ENCODE results near the gene AFF2.
"Not testable (repeated sequence)": the region's sequence is repeated elsewhere in the genome, so short reads cannot be mapped to it uniquely, and the experiment has no call there.

The AFF2 gene

GRCh38 chrX:148643460-148643859 lies 143.0 kb downstream of the AFF2 start:
- no peak for DNase-seq (ENCODE audit: low read depth)

DNA sequence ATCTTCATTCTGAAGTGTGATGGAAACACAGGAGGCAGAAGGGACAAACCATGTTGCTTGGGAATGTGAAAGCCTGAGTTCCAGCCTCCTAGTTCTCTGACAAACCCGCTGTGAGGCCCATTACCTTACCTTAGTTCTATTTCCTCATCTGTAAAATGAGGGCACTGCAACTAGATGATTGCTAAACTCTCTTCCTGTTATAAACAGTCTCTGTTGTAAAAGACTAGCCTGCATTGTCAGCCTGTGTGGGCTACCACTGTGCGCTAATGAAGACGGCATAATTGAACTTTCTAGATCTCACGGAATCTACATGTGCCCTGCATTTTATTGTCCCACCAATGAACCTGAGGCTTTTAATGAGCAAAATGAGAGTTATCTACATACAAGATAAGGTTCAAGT lies 147.2 kb downstream of the AFF2 start:
- DNase-seq (ENCODE audit: low read depth) = no peak

DNA sequence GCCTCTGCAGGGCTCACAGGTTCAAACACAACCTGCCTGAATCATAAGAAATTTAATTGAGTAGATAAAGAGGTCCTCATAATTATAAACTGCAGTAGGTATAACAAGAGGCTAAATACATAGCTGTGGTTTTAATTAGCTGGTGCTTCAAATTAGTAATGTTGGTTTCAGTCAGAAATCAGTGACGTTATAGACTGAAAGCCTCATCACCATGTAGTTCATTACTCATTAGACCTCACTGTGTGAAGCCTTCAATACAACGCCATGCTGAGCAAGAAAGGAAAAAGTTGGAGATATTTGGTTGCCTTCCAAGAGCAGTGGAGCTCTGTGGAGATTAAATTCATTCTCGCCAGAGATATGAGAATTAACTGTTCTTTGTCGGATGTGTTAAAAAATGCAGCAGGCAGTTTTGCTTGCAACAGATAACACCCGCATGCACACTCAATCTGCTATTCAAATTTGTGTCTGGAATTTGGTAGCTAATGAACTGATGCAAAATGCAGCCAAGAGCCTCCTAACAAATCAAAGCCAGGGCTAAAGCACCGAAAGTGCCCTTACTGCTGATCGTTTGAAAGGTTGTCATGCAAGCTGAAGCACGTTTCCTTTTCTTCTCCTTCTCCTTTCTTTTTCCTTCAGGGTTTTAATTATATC lies 148.9 kb downstream of the AFF2 start:
- DNase-seq (ENCODE audit: low read depth) = no peak

GRCh38 chrX:148658115-148658730 lies 157.8 kb downstream of the AFF2 start:
- DNase-seq (ENCODE audit: low read depth) = no peak

DNA sequence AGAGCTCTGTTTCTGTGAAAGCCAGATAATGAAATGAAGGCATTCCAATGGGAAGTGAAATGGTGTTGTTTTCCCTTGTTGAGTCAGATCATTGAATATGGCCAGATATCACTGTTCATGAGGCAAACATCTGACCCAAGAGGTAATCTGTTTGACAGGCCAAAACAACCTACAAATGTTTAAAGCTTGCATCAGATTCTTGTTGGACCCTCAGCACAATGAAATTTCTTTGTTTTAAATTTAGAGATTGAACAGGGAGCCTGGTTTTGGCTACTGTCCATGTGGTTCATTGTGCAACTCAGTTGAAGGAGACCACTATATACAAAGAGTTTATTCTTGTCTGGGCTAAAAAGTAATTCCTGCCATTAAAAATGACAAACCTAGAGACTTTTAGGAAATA lies 159.1 kb downstream of the AFF2 start:
- no peak for DNase-seq (ENCODE audit: low read depth)

DNA sequence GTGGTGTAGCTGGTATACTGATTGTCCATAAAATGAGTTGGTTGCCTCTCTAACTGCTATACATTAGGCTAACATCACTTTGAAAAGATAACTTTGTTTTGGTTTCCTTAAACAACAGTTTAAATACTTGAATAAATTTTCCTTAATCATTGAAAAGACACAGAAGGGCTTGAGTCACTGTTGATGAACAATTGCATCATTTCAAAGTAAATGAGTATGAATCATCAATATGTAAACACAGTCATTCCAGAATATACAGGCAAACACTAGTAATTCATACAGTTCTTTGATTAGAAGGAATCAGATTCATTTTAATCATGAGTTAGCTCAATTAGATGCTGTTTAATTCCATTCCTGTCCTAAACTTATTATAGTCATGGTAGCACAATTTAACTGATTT lies 160.6 kb downstream of the AFF2 start:
- no peak for DNase-seq (ENCODE audit: low read depth)

- DNase-seq (ENCODE audit: low read depth) = no peak
Measured at GRCh38 chrX:148662014-148662413, 161.6 kb downstream of the AFF2 start.

DNA sequence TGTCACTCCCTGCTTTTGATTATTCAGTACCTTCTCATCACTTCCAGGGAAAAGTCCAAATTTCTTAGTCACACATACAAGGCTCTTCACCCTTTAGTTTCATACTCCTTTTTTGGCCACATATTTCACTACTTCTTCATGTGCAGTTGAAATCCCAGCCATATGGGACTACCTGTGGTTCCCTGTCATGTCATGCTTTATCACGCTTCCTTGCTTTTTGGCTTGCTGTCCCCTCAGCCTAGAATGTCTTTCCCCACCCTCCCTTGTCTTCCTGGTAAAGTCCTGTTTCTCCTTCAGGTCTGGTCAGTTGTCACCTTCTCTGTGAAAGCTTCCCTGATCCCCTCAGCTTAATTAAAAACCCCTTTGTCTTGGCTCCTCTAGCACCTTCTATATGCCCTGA lies 163.8 kb downstream of the AFF2 start:
- DNase-seq (ENCODE audit: low read depth) = no peak

DNA sequence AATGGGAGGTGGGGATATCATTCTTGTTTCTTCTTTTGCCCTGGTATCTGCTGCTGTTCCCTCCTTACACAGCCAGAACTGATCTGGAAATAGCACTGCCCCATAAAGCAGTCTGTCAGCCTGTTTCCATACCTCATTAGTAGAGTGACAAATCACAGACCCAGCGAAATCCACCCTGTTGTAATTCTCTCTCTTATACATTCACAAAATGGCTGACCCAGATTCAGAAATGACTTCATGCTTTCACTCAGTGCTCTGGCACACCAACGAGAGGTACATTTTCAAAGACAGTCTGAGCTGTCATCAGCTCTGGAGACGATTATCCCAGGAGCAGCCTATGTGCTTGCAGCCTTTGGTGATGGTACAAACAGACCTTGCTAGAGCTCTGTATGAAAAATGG lies 164.6 kb downstream of the AFF2 start:
- DNase-seq (ENCODE audit: low read depth) = no peak

- not testable (repeated sequence) for DNase-seq (ENCODE audit: low read depth)
Measured at GRCh38 chrX:148669175-148669574, 168.8 kb downstream of the AFF2 start.

DNA sequence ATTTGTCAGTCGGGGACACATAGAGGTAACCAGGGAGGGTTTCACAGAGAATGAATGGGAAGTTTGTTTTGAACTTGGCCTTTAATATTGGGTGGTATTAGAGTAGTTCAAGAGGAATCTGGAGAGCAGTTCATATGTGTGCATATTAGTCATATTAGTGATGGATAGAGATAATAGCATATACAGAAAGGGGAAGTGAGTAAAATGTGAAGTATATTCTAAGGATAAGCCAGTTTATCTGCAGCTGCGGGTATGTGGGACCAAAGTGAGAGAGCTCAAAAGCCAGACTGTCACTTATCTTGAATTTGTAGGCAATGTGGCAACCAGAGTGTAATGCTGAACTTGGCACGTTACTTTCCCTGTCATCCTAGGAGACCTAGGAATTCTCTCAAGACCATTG lies 169.9 kb downstream of the AFF2 start:
- no peak for DNase-seq (ENCODE audit: low read depth)

DNA sequence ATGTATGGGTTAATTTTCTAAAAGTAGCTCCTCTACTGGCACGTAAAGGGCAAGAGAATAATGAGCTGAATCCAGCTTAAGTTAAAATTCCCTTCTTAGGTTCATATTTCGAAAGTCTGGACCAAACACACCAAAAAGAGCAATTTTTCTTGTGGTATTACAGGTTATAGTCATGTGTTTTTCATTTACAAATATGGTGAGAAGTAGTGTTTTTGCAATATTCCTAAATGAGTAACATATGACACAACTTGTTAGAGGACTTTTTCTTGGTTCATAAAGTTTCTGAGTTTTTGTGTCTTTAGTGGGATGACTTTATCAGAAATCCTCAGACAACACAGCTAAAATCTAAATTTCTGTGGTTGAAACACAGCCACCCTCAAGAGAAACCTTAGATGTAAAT lies 172.1 kb downstream of the AFF2 start:
- DNase-seq (ENCODE audit: low read depth) = no peak

GRCh38 chrX:148681605-148682004 lies 181.2 kb downstream of the AFF2 start:
- DNase-seq (ENCODE audit: low read depth) = no peak

GRCh38 chrX:148682206-148682605 lies 181.8 kb downstream of the AFF2 start:
- DNase-seq (ENCODE audit: low read depth) = no peak

DNA sequence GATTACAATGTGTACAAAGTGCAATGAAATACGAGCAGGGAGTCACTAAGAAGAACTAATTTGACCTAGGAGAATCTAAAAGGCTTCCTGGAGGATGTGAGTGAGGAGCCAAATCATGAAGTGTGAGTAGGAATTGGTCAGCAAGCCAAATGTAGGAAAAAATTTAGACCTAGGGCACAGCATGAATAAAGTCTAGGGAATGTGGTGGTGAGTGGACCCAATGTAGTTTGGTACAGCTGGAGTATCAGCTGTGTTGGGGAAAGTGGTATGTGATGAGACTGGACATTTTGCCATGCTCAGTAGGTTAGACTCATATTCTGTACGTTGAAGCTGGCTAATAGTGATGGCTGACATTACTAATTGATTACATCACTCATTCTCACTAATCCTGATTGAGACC lies 191.0 kb downstream of the AFF2 start:
- no peak for DNase-seq (ENCODE audit: low read depth)

DNA sequence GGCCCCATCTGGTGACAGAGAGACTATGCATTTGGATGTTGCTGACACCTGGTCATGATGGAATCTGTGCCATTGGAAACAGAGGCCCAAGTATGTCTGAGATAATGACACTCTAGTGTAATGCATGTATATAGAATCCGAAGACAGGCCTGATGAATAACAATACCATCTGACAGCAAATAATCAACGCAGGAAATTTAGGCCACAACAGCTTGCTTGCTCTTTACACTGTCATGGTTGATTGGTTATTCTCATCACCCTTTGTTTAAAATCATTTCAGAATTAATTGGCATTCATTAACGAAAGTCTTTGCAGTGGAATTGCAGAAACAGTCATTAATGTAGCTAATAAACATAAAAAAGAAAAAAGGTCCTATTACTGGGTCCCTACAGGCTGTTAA lies 194.8 kb downstream of the AFF2 start:
- no peak for DNase-seq (ENCODE audit: low read depth)

- no peak for DNase-seq (ENCODE audit: low read depth)
Measured at GRCh38 chrX:148698221-148698620, 197.8 kb downstream of the AFF2 start.

GRCh38 chrX:148700021-148700420 lies 199.6 kb downstream of the AFF2 start:
- DNase-seq (ENCODE audit: low read depth) = no peak

GRCh38 chrX:148713981-148714380 lies 213.6 kb downstream of the AFF2 start:
- DNase-seq (ENCODE audit: low read depth) = no peak

- no peak for DNase-seq (ENCODE audit: low read depth)
Measured at GRCh38 chrX:148715361-148715760, 214.9 kb downstream of the AFF2 start.

DNA sequence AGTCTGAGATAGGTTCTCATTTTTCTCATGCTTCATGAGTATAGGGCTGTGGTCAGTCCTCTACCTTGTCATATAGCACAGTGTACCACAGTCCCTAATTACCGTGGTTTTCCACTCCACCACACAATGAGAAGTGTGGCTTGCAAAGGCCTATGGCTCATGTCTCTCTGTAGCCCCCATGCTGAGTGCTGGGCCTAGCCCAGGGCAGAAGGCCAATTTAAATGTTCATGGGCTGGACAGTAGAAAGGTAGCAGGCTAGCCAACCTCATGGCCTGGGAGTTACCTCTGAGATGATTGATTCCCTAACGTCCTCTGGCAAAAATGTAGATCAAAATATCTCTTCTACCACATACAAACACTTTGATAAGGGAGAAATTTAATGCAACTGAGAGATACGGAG lies 222.5 kb downstream of the AFF2 start:
- DNase-seq (ENCODE audit: low read depth) = no peak

DNA sequence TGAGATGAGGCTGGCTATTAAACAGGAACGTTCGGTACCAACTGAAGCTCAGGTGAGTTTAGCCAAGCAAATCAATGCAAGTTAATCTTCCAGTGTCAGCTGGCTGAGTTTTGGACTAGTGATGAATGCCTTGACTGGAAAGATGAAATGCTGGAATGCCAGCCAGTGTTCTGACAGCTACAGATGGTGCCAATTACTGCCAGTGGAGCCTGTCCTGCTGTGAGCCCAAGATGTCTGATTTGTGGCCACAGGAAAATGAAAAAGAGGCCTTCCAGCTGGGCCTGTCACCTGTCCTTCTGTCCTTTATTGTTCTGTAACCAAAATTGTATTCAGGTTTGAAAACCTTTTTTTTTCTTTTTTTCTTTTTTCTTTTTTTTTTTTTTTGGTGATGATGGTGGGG lies 223.1 kb downstream of the AFF2 start:
- no peak for DNase-seq (ENCODE audit: low read depth)

GRCh38 chrX:148728901-148729300 lies 228.5 kb downstream of the AFF2 start:
- no peak for DNase-seq (ENCODE audit: low read depth)

DNA sequence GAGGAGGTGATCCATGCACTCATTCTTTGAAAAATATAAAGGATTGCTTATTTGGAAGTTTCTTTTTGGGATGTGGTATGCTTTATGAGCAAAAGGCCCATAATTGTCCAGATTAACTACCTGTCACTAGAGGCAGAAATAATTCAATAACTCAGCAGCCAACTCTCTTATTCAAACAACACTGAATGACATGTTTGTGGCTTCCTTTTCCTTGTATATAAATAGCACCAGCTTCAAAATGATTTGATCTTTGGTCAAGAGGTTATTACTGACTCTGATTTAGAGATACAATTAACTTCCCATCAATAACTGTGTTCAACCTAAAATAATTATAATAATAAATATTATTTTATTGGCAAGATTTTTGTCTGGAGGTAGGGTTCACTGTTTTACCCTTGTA lies 232.3 kb downstream of the AFF2 start:
- DNase-seq (ENCODE audit: low read depth) = no peak

All from fibroblast of gingiva (primary cell).